Right lobe of liver (tissue), 6 donors: ENCODE measurements around the gene ZNF615. TPM values are rescaled to one million over a fixed set of nuclear protein-coding genes. Genes with fewer than 3 reads are reported as not detected.

ENCODE experiments used
- ATAC-seq, 4 donors: fragments of 200-7000 bp; cut with Tn5 transposase; one replicate each; pipeline ENCODE4 v1.9.1; 2020; ENCODE audit warnings: mild to moderate bottlenecking in 4 of 4, moderate library complexity in 4 of 4
- DNase-seq, 3 donors: peaks; one replicate each; pipeline ENCODE4 v3.0.0-alpha.2; 2020
- H3K27ac ChIP-seq, 3 donors: fragments of 200-600 bp; one replicate each; pipeline ENCODE4 v1.8.0; 2022
- H3K27me3 ChIP-seq, 2 donors: fragments of 200-600 bp; one replicate each; pipeline ENCODE4 v1.8.0; 2022
- H3K36me3 ChIP-seq, 4 donors: fragments of 200-600 bp; sonication (generic) in 1 of 4; one replicate each; pipeline versions ENCODE4 v1.5.1 to v1.8.0; 2017 to 2022; ENCODE audit warnings: control low read depth in 1 of 4
- H3K4me1 ChIP-seq, 4 donors: fragments of 200-600 bp; sonication (generic) in 1 of 4; one replicate each; pipeline versions ENCODE4 v1.5.1 to v1.8.0; 2017 to 2022; ENCODE audit warnings: control low read depth in 1 of 4
- H3K4me3 ChIP-seq, 3 donors: fragments of 200-600 bp; one replicate each; pipeline ENCODE4 v1.8.0; 2022
- H3K9me3 ChIP-seq, 4 donors: fragments of 200-600 bp; sonication (generic) in 1 of 4; one replicate each; pipeline versions ENCODE4 v1.5.1 to v1.8.0; 2017 to 2022; ENCODE audit warnings: control low read depth in 1 of 4
- POLR2A ChIP-seq: fragments of 450-650 bp; IDR thresholded peaks from one replicate; pipeline ENCODE4 v1.6.1; 2017; ENCODE audit warnings: antibody characterized with exemption, mild to moderate bottlenecking
- WGBS: methylation state at CpG from one replicate; pipeline ENCODE4 v1.1.6; 2018; ENCODE audit warnings: low coverage, low lambda C conversion rate; ENCODE audit not compliant: insufficient coverage; ENCODE audit errors: missing lambda C conversion rate; 5-methylcytosine and 5-hydroxymethylcytosine counted together
- intact Hi-C, 2 donors: fragments of 100-400 bp; cut with DNase I; formaldehyde crosslinking; loops; one replicate each; pipeline versions ENCODE4 v1.11.2 to v1.14.1; 2022
- total RNA-seq, 6 experiments: library from RNA; depleted of rRNA in 2 of 6; stranded (reverse); fragments of >200 nt in 2 of 6; fragmentation: NEBNext Ultra II Directional in 3 of 6; extraction: Animal tissue kit (Norgen Biotek cat#: 25700) in 3 of 6; gene quantifications; one replicate each; pipeline versions ENCODE4 v1.1.0 to v1.2.4, GENCODE V29; 2016 to 2023
- TF ChIP-seq, protein P1 (sequence below), 4 donors: fragments of 200-600 bp in 3 of 4; fragments of 450-650 bp in 1 of 4; IDR thresholded peaks; one replicate each; pipeline versions ENCODE4 v1.5.1 to v1.8.0; 2016 to 2022; ENCODE audit warnings: antibody characterized with exemption in 4 of 4, mild to moderate bottlenecking in 2 of 4
- donor health status: DM: no; HTN: yes; CAD: no.
- donor health status: DM: no; HTN: no; CAD: no.
- donor health status: DM: no; HTN: no; CAD: no.
- donor health status: DM: no; HTN: yes; CAD: no.
- donor health status: DM: no; HTN: yes; CAD: no.

Gene ZNF615
- total RNA-seq, 6 experiments from 2014 or later, result 1.2 to 5.0 (median 3.3) TPM

DNA sequence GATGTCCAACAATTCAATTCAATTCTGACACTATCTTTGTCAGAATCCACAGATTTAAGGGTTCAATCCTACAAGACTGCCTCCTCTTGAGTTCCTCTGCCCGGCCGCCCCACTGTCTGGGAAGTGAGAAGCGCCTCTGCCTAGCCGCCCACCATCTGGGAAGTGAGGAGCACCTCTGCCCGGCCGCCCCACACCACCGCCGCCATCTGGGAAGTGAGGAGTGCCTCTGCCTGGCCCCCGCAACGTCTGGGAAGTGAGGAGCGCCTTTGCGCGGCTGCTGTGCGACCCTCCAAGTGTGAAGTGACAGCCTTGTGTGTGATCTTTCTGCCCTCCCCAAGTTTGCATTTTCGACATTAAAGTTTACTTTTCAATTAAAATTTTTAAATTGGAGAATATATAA is 14.2 kb upstream of the ZNF615 start:
- intact Hi-C loops, result no loop called here
- ATAC-seq (no peak), DNase-seq (no peak)
- Histone ChIP-seq H3K9me3 (peaks cover 0 to 37% (median 11%) of the 10 kb centered on the region in 4 donors), H3K4me3 (no peak overlapping the region), H3K27ac (no peak overlapping the region), H3K27me3 (no peaks in the 10 kb centered on the region), H3K36me3 (peaks cover 0 to 56% (median 23%) of the 10 kb centered on the region in 4 donors), H3K4me1 (no peaks in the 10 kb centered on the region)
- TF ChIP-seq POLR2A, result no peak
- TF ChIP-seq, protein P1, sequence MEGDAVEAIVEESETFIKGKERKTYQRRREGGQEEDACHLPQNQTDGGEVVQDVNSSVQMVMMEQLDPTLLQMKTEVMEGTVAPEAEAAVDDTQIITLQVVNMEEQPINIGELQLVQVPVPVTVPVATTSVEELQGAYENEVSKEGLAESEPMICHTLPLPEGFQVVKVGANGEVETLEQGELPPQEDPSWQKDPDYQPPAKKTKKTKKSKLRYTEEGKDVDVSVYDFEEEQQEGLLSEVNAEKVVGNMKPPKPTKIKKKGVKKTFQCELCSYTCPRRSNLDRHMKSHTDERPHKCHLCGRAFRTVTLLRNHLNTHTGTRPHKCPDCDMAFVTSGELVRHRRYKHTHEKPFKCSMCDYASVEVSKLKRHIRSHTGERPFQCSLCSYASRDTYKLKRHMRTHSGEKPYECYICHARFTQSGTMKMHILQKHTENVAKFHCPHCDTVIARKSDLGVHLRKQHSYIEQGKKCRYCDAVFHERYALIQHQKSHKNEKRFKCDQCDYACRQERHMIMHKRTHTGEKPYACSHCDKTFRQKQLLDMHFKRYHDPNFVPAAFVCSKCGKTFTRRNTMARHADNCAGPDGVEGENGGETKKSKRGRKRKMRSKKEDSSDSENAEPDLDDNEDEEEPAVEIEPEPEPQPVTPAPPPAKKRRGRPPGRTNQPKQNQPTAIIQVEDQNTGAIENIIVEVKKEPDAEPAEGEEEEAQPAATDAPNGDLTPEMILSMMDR (IDR thresholded peaks at IDR 0.05), result no peak
- 96% methylated on average over 12 of the region's 15 CpGs for WGBS

DNA sequence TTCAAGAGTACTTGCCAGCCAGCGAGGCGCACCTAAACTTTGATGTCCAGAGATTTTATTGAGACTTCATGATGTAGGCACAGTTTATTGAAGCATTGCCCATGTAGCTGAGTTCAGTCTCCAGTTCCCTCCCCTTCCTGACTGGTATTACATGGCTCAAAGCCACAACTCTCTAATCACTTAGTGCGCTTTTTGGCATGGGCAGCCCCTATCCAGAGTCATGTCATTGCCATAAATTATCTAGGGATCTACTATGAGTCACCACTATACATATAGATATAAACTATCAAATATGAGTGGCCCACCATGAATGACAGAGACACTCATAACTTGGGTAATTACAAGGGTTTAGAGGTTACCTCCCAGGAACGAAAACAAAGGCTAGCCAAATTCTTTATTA is 12.5 kb upstream of the ZNF615 start:
- Histone ChIP-seq H3K27ac (no peak overlapping the region), H3K36me3 (peaks cover 0 to 65% (median 33%) of the 10 kb centered on the region in 4 donors), H3K4me3 (no peak overlapping the region), H3K9me3 (peaks cover 0 to 47% (median 21%) of the 10 kb centered on the region in 4 donors), H3K27me3 (no peaks in the 10 kb centered on the region), H3K4me1 (no peaks in the 10 kb centered on the region)
- WGBS, result 93% methylated on average over 3 of the region's 4 CpGs
- DNase-seq (no peak), ATAC-seq (no peak)
- intact Hi-C loops, result no loop called here
- TF ChIP-seq, protein P1 (IDR thresholded peaks at IDR 0.05), result no peak
- no peak for TF ChIP-seq POLR2A

GRCh38 chr19:52010674-52011073 is 2.7 kb upstream of the ZNF615 start:
- no peak overlapping the region for H3K27ac ChIP-seq
- peaks cover 0 to 3% (median under 1%) of the 10 kb centered on the region in 4 donors for H3K4me1 ChIP-seq
- H3K27me3 ChIP-seq, result no peaks in the 10 kb centered on the region
- 60% methylated on average over 1 of the region's 1 CpG for WGBS
- no peak for DNase-seq
- peaks cover 0 to 10% (median under 1%) of the 10 kb centered on the region in 4 donors for H3K9me3 ChIP-seq
- H3K4me3 ChIP-seq, result no peak overlapping the region
- no peak for ATAC-seq
- intact Hi-C loops, result no loop called here
- peaks cover 0 to 3% (median 0%) of the 10 kb centered on the region in 4 donors for H3K36me3 ChIP-seq
- no peak for TF ChIP-seq POLR2A
- TF ChIP-seq, protein P1 (IDR thresholded peaks at IDR 0.05), result no peak

GRCh38 chr19:52007451-52007805 is 583 bp downstream of the ZNF615 start:
- Histone ChIP-seq H3K27ac (no peak overlapping the region), H3K9me3 (peaks cover 0 to 19% (median 0%) of the 10 kb centered on the region in 4 donors), H3K27me3 (no peaks in the 10 kb centered on the region), H3K36me3 (peaks cover 0 to 9% (median 4%) of the 10 kb centered on the region in 4 donors), H3K4me1 (peaks cover 0 to 3% (median under 1%) of the 10 kb centered on the region in 4 donors), H3K4me3 (peak overlapping the region; percentile 68 to 79 (median 75))
- ATAC-seq (peak; percentile 5 to 18 (median 13)), DNase-seq (no peak)
- WGBS, result 12% methylated on average over 8 of the region's 9 CpGs
- TF ChIP-seq, protein P1 (IDR thresholded peaks at IDR 0.05), result no peak
- no peak for TF ChIP-seq POLR2A
- intact Hi-C loops, result no loop called here
